Right cardiac atrium (tissue), 5 donors: ENCODE results near the gene KLHL17. TPM values are rescaled to one million over a fixed set of nuclear protein-coding genes. Genes with fewer than 3 reads are reported as not detected.

ENCODE experiments used
- ATAC-seq, 2 donors: fragments of 200-7000 bp; cut with Tn5 transposase; one replicate each; pipeline versions ENCODE4 v1.8.0 to v1.9.1; 2020; ENCODE audit warnings: moderate library complexity in 2 of 2, mild to moderate bottlenecking in 1 of 2
- DNase-seq, 3 donors: peaks; one replicate each; pipeline ENCODE4 v3.0.0-alpha.2; 2020
- H3K27ac ChIP-seq: one replicate; pipeline ENCODE4 v1.5.1; 2013; ENCODE audit warnings: mild to moderate bottlenecking, low read length, control low read depth, moderate library complexity
- H3K27me3 ChIP-seq: one replicate; pipeline ENCODE4 v1.6.1; 2013; ENCODE audit not compliant: control insufficient read depth, insufficient read depth
- H3K4me1 ChIP-seq: one replicate; pipeline ENCODE4 v1.6.1; 2013; ENCODE audit warnings: low read length; ENCODE audit not compliant: control insufficient read depth, insufficient read depth
- H3K4me3 ChIP-seq: one replicate; pipeline ENCODE4 v1.5.1; 2013; ENCODE audit warnings: low read length, control low read depth
- H3K9me3 ChIP-seq: one replicate; pipeline ENCODE4 v1.6.1; 2013; ENCODE audit warnings: low read length; ENCODE audit not compliant: control insufficient read depth
- WGBS: extraction: QIAGEN DNeasy Blood & Tissue Kit; methylation state at CpG from one replicate; pipeline ENCODE4 v1.1.7; 2013; 5-methylcytosine and 5-hydroxymethylcytosine counted together
- intact Hi-C, 4 donors: fragments of 100-400 bp; cut with DNase I; formaldehyde crosslinking; loops; one replicate each; pipeline versions ENCODE4 v1.11.0 to v1.14.0; 2022 to 2023
- polyA plus RNA-seq: library from polyadenylated mRNA; stranded (reverse); fragments of 200-250 nt; gene quantifications from one replicate; pipeline ENCODE4 v1.2.3, GENCODE V29; 2013
- total RNA-seq, 4 donors: library from RNA; stranded (reverse); fragmentation: NEBNext Ultra II Directional; extraction: Animal tissue kit (Norgen Biotek cat#: 25700); gene quantifications; one replicate each; pipeline ENCODE4 v1.2.1, GENCODE V29; 2021
- donor health status: healthy with polysubstance abuse.
- donor health status: DM: no; HTN: yes; CAD: no.
- donor health status: DM: no; HTN: no; CAD: no.
- donor health status: DM: no; HTN: yes; CAD: no; lungs with severe emphysema.
- donor health status: DM: yes; HTN: yes; CAD: no.

KLHL17 gene
- total and polyA plus RNA-seq, 5 donors = 5.0 to 9.7 (median 5.4) TPM

- DNase-seq (peak in 1 of 3 donors; percentile 61), ATAC-seq (no peak)
- peak overlapping the region; percentile 67 for H3K4me3 ChIP-seq
- intact Hi-C loops = no loop called here
- no peak overlapping the region for H3K27ac ChIP-seq
- H3K27me3 ChIP-seq = no peaks in the 10 kb centered on the region
- H3K4me1 ChIP-seq = peaks cover 2% of the 10 kb centered on the region
- H3K9me3 ChIP-seq = no peaks in the 10 kb centered on the region
- under 1% methylated on average over 98 of the region's 98 CpGs for WGBS
Observed at GRCh38 chr1:923991-924655, 36.3 kb upstream of the KLHL17 start.

GRCh38 chr1:924656-925560 is 35.5 kb upstream of the KLHL17 start:
- H3K4me1 ChIP-seq = peaks cover 2% of the 10 kb centered on the region
- DNase-seq (peak; percentile 65 to 87 (median 87)), ATAC-seq (no peak)
- H3K9me3 ChIP-seq = no peaks in the 10 kb centered on the region
- H3K27ac ChIP-seq = no peak overlapping the region
- peak overlapping the region; percentile 67 for H3K4me3 ChIP-seq
- no peaks in the 10 kb centered on the region for H3K27me3 ChIP-seq
- WGBS = under 1% methylated on average over 118 of the region's 120 CpGs
- intact Hi-C loops = no loop called here

GRCh38 chr1:925561-926421 is 34.6 kb upstream of the KLHL17 start:
- intact Hi-C loops = no loop called here
- ATAC-seq (peak; percentile 51 to 65), DNase-seq (peak; percentile 76 to 93 (median 92))
- Histone ChIP-seq H3K27ac (no peak overlapping the region), H3K4me1 (peaks cover 2% of the 10 kb centered on the region), H3K9me3 (no peaks in the 10 kb centered on the region), H3K4me3 (peak overlapping the region; percentile 67), H3K27me3 (no peaks in the 10 kb centered on the region)
- 9% methylated on average over 64 of the region's 65 CpGs for WGBS

GRCh38 chr1:927234-927633 is 33.1 kb upstream of the KLHL17 start:
- no peak for ATAC-seq
- 56% methylated on average over 9 of the region's 9 CpGs for WGBS
- Histone ChIP-seq H3K4me3 (no peak overlapping the region), H3K9me3 (no peaks in the 10 kb centered on the region), H3K4me1 (no peaks in the 10 kb centered on the region), H3K27me3 (no peaks in the 10 kb centered on the region), H3K27ac (no peak overlapping the region)
- intact Hi-C loops = no loop called here
- no peak for DNase-seq

DNA sequence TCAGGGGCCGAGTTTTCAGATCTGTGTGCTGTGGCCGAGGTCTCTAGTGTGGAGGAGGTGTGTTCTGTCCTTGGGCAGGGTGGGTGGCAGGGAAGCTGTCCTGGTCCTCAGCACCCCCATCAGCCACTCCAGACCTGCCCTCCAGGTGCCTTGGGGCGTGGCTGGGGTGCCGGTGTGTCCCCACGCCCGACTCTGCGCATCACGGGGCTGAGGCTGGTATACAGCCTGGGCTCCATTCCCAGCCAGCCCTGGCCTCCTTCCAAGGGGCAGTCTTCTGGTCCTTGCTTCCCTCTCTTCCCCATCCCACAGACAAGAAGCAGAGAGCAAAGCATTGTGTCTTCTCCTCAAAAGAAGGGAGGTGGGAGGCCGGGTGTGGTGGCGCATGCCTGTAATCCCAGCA is 32.6 kb upstream of the KLHL17 start:
- peak in 1 of 3 donors; percentile 75 for DNase-seq
- H3K27me3 ChIP-seq = no peaks in the 10 kb centered on the region

DNA sequence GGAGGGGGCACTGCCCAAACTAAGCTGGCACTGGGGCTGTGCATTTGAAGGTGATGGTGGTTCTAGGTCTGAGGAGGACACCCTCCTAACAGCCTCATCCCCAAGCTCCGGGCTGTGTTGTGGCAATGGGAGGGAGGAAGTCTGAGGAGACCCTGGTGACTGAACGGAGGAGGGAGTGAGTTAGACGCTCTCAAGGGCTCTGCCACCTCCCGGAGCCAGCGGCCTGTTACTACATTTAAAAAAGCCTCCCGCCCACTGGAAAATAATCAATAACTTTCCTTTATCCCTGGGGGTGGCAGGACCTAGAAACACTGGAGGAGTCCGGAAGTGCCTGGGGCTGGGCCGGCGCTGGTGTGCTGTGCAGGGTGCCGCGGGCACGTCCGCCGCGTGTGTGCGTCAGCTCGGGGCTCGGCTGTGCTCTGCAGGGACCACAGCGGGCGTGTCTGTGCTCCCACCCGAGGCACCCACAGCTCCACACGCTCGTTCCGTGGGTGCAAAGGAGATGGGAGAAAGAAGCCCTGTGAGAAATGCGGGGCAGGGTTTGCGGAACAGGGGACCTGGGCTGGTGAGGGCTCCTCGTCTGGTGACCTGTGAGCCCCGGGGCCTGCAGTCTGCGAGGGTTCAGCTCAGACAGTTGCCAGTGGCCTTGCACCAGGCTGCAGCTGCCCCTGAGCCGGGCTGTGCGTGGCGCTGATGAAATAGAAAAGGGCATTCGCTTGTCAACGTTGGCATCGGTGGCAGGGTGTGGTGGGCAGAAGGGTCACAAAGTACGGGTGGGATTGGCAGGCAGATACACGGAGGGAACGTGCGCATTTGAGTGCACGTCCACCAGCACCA is 31.3 kb upstream of the KLHL17 start:
- no peak for ATAC-seq
- H3K4me1 ChIP-seq = no peaks in the 10 kb centered on the region
- no peak overlapping the region for H3K27ac ChIP-seq
- intact Hi-C loops = no loop called here
- H3K9me3 ChIP-seq = no peaks in the 10 kb centered on the region
- no peak for DNase-seq
- 79% methylated on average over 40 of the region's 40 CpGs for WGBS
- no peaks in the 10 kb centered on the region for H3K27me3 ChIP-seq
- H3K4me3 ChIP-seq = no peak overlapping the region

More for the DNA sequence above, 32.6 kb upstream of the KLHL17 start:
- ATAC-seq = no peak
- Histone ChIP-seq H3K27ac (no peak overlapping the region), H3K4me1 (no peaks in the 10 kb centered on the region), H3K4me3 (no peak overlapping the region), H3K9me3 (no peaks in the 10 kb centered on the region)
- intact Hi-C loops = no loop called here
- WGBS = 59% methylated on average over 10 of the region's 10 CpGs

- no peaks in the 10 kb centered on the region for H3K9me3 ChIP-seq
- intact Hi-C loops = no loop called here
- H3K27ac ChIP-seq = no peak overlapping the region
- no peak overlapping the region for H3K4me3 ChIP-seq
- ATAC-seq (no peak), DNase-seq (no peak)
- 86% methylated on average over 40 of the region's 40 CpGs for WGBS
- no peaks in the 10 kb centered on the region for H3K4me1 ChIP-seq
- H3K27me3 ChIP-seq = no peaks in the 10 kb centered on the region
Observed at GRCh38 chr1:929712-930632, 30.4 kb upstream of the KLHL17 start.

DNA sequence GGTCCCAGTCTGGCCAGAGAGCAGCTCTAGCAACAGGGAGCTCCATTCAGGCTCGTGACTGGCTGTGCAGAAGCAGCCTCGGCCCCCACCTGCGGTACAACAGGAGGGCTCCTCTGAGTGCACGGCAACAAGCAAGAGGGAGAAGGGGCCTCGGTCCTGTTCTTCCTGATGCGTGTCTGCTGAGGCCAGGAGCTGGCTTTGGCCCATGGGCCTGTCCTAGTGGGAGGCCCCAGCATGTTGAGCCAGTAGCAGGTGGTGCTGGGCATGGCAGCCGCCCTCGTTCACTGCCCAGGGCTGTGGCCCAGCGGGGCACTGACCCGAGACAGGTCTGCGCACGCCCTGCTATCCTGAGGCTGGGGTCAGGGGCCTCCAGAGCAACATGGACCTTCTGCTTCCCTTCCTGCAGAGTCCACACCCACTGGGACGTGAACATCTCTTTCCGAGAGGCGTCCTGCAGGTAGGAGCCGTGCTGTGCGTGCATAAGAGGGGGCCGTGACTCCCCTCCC is 29.7 kb upstream of the KLHL17 start:
- Histone ChIP-seq H3K9me3 (no peaks in the 10 kb centered on the region), H3K4me1 (no peaks in the 10 kb centered on the region), H3K27ac (no peak overlapping the region), H3K27me3 (no peaks in the 10 kb centered on the region), H3K4me3 (no peak overlapping the region)
- ATAC-seq = no peak
- no peak for DNase-seq
- 73% methylated on average over 18 of the region's 18 CpGs for WGBS
- intact Hi-C loops = no loop called here

DNA sequence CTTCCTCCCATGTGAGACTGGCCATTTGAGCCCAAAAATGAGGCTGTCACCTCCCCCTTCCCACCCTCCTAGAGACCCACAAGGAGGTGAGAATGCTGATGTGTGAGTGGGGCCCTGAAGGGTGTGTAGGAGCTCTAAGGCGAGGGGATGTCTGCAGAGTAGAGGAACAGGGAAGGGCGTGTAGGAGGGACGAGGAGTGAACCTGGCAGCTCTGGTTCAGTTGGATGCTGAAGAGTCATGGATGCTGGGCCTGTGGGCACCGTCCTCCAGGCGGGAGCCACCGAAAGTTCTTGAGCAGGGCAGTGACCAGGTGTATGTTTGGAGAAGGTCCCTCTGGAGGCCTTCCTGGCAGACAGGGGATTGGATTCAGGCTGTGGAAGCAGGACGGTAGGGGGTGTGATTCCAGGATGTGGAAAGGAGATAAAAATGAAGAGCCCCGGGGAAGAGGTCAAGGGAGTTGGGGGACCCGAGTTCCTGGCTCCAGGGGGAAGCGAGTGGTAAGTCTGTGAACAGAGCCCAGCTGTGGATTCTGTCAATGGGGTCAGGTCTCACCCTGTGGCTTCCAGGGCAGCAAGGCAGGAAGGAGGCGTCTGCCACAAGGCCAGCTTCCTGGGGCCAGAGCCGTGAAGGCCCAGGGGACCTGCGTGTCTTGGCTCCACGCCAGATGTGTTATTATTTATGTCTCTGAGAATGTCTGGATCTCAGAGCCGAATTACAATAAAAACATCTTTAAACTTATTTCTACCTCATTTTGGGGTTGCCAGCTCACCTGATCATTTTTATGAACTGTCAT is 28.8 kb upstream of the KLHL17 start:
- intact Hi-C loops = no loop called here
- WGBS = 48% methylated on average over 15 of the region's 15 CpGs
- no peaks in the 10 kb centered on the region for H3K9me3 ChIP-seq
- no peak overlapping the region for H3K4me3 ChIP-seq
- no peak overlapping the region for H3K27ac ChIP-seq
- no peaks in the 10 kb centered on the region for H3K4me1 ChIP-seq
- no peaks in the 10 kb centered on the region for H3K27me3 ChIP-seq
- no peak for DNase-seq
- ATAC-seq = no peak
